Ascending aorta (tissue), 2 donors: ENCODE results near the gene SYNJ2. TPM values are rescaled to one million over a fixed set of nuclear protein-coding genes. Genes with fewer than 3 reads are reported as not detected.

Source experiments
- DNase-seq, 2 donors: peaks; one replicate each; pipeline ENCODE4 v3.0.0-alpha.2; 2019; ENCODE audit warnings: low spot score in 2 of 2
- H3K27ac ChIP-seq, 2 donors: fragments of 200-600 bp; sonication (generic); one replicate each; pipeline ENCODE4 v1.5.1; 2016 to 2017; ENCODE audit warnings: mild to moderate bottlenecking in 1 of 2
- H3K27me3 ChIP-seq: fragments of 200-600 bp; sonication (generic); one replicate; pipeline ENCODE4 v1.5.1; 2017
- H3K36me3 ChIP-seq, 2 donors: fragments of 200-600 bp; sonication (generic); one replicate each; pipeline ENCODE4 v1.5.1; 2016
- H3K4me1 ChIP-seq, 2 donors: fragments of 200-600 bp; sonication (generic); one replicate each; pipeline ENCODE4 v1.5.1; 2016 to 2017; ENCODE audit warnings: mild to moderate bottlenecking in 1 of 2
- H3K4me3 ChIP-seq, 2 donors: fragments of 200-600 bp; sonication (generic); one replicate each; pipeline ENCODE4 v1.5.1; 2016 to 2017; ENCODE audit warnings: mild to moderate bottlenecking in 1 of 2
- H3K9me3 ChIP-seq, 2 donors: fragments of 200-600 bp; sonication (generic); one replicate each; pipeline ENCODE4 v1.5.1; 2016
- intact Hi-C: fragments of 100-400 bp; cut with DNase I; formaldehyde crosslinking; loops from one replicate; pipeline ENCODE4 v1.15.1; 2023
- total RNA-seq: library from RNA; depleted of rRNA; stranded (reverse); fragments of >200 nt; gene quantifications from one replicate; pipeline ENCODE4 v1.1.0, GENCODE V29; 2016
- TF ChIP-seq, protein P1 (sequence below), 3 experiments: fragments of 200-600 bp in 2 of 3; fragments of 450-650 bp in 1 of 3; sonication (generic) in 2 of 3; IDR thresholded peaks; one replicate each; pipeline ENCODE4 v1.5.1; 2016 to 2019; ENCODE audit warnings: antibody characterized with exemption in 3 of 3, mild to moderate bottlenecking in 1 of 3, moderate library complexity in 1 of 3

SYNJ2 gene
- total RNA-seq, 1 donor from 2014 or later = 3.0 TPM

DNA sequence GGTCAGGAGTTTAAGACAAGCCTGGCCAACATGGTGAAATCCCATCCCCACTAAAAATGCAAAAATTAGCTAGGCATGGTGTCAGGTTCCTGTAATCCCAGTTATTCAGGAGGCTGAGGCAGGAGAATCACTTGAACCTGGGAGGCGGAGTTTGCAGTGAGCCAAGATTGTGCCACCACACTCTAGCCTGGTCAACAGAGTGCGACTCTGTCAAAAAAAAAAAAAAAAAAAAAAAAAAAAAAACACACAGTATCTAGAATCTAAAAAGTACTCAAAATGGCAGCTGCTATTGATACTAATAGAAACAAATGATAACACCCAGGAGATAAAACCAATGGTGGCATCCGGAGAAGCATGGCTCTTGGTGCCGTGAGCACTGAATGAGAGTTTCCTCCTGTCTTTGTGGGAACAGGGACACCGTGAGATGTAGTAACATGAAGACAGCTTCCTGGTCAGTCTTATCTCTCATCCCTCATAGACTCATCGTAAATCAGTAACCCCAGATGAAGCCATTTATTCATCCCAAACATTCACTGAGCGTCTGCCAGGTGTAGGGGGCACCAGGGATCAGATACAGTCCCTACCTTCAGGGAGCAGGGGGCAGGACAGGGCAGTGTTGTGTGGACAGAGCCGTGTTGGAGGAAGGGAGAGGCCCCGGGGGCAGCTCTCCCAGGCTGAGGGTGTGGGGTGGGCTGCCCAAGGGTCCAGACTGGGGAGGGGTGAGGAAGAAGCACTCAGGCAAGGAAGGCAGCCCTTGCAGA lies 66.1 kb downstream of the SYNJ2 start:
- Histone ChIP-seq H3K36me3 (peaks cover 0 to 4% of the 10 kb centered on the region in 2 donors), H3K27me3 (no peaks in the 10 kb centered on the region), H3K9me3 (no peaks in the 10 kb centered on the region), H3K4me3 (no peak overlapping the region), H3K27ac (peak overlapping the region in 1 of 2 donors; percentile 46), H3K4me1 (peaks cover 7 to 35% of the 10 kb centered on the region in 2 donors)
- DNase-seq = no peak
- intact Hi-C loops = no loop called here
- TF ChIP-seq, protein P1, sequence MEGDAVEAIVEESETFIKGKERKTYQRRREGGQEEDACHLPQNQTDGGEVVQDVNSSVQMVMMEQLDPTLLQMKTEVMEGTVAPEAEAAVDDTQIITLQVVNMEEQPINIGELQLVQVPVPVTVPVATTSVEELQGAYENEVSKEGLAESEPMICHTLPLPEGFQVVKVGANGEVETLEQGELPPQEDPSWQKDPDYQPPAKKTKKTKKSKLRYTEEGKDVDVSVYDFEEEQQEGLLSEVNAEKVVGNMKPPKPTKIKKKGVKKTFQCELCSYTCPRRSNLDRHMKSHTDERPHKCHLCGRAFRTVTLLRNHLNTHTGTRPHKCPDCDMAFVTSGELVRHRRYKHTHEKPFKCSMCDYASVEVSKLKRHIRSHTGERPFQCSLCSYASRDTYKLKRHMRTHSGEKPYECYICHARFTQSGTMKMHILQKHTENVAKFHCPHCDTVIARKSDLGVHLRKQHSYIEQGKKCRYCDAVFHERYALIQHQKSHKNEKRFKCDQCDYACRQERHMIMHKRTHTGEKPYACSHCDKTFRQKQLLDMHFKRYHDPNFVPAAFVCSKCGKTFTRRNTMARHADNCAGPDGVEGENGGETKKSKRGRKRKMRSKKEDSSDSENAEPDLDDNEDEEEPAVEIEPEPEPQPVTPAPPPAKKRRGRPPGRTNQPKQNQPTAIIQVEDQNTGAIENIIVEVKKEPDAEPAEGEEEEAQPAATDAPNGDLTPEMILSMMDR (IDR thresholded peaks at IDR 0.05) = no peak

DNA sequence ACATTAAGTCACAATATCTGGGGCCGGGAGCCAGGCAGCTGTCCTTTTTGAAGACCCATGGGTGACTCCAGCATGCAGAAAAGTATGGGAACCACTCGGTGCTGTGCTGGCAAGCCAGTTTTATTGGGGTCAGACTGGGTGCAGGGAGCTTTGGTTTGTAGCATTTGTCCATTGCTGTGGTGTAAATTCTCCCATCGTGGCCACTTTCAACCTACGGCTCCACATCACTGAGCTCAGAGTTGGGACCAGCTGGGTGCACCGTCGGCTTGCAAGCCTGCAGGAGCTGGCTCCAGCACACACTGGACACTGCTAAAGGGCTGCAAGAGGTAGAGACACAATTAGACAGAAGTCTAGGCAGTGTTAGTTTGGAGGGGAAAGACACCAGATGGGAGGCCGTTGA lies 66.9 kb downstream of the SYNJ2 start:
- Histone ChIP-seq H3K27me3 (no peaks in the 10 kb centered on the region), H3K9me3 (no peaks in the 10 kb centered on the region), H3K4me3 (no peak overlapping the region), H3K27ac (peak overlapping the region in 1 of 2 donors; percentile 2), H3K4me1 (peaks cover 0 to 27% of the 10 kb centered on the region in 2 donors), H3K36me3 (peaks cover 0 to 4% of the 10 kb centered on the region in 2 donors)
- TF ChIP-seq, protein P1 (IDR thresholded peaks at IDR 0.05) = no peak
- no peak for DNase-seq
- intact Hi-C loops = no loop called here

GRCh38 chr6:158049055-158050028 lies 67.7 kb downstream of the SYNJ2 start:
- TF ChIP-seq, protein P1 (IDR thresholded peaks at IDR 0.05) = no peak
- no peak for DNase-seq
- H3K4me1 ChIP-seq = peaks cover 0 to 21% of the 10 kb centered on the region in 2 donors
- intact Hi-C loops = no loop called here
- H3K9me3 ChIP-seq = no peaks in the 10 kb centered on the region
- no peaks in the 10 kb centered on the region for H3K27me3 ChIP-seq
- H3K36me3 ChIP-seq = peaks cover 0 to 4% of the 10 kb centered on the region in 2 donors
- H3K27ac ChIP-seq = no peak overlapping the region
- H3K4me3 ChIP-seq = no peak overlapping the region

GRCh38 chr6:158050107-158050735 lies 68.6 kb downstream of the SYNJ2 start:
- no peak overlapping the region for H3K4me3 ChIP-seq
- H3K27me3 ChIP-seq = no peaks in the 10 kb centered on the region
- no peaks in the 10 kb centered on the region for H3K9me3 ChIP-seq
- H3K36me3 ChIP-seq = peaks cover 0 to 10% of the 10 kb centered on the region in 2 donors
- peaks cover 0 to 16% of the 10 kb centered on the region in 2 donors for H3K4me1 ChIP-seq
- no peak for DNase-seq
- TF ChIP-seq, protein P1 (IDR thresholded peaks at IDR 0.05) = no peak
- H3K27ac ChIP-seq = no peak overlapping the region
- intact Hi-C loops = no loop called here

DNA sequence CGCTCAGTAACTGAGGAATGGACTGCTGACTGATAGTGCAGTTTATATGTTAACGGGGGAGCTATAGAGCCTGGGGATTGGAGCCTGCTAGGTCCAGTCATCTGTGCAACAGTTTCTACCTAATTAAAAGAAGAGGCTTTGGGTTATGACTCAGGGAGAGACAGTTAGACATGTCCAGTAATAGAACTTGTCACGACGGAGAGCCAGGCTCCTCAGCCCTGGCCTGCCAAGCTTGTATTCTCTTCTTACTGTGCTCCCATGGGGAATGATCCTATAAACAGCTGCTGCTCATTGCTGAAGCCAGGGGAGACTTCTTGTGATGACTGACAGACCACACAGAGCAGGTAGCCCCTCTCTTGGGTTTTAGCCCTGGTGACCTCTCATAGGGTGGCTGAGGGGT lies 69.3 kb downstream of the SYNJ2 start:
- Histone ChIP-seq H3K9me3 (no peaks in the 10 kb centered on the region), H3K27me3 (no peaks in the 10 kb centered on the region), H3K4me3 (no peak overlapping the region), H3K4me1 (peaks cover 0 to 12% of the 10 kb centered on the region in 2 donors), H3K27ac (no peak overlapping the region), H3K36me3 (peaks cover 0 to 10% of the 10 kb centered on the region in 2 donors)
- TF ChIP-seq, protein P1 (IDR thresholded peaks at IDR 0.05) = no peak
- no peak for DNase-seq
- intact Hi-C loops = no loop called here
